ENCODE measurements around the gene EGR2. TPM values are rescaled to one million over a fixed set of nuclear protein-coding genes. Genes with fewer than 3 reads are reported as not detected.

The EGR2 gene
- total RNA-seq, 1 experiment from 2014 or later, result 2.6 TPM

GRCh38 chr10:62795100-62795499 is 21.1 kb downstream of the EGR2 start:
- DNase-seq, result no peak
- Histone ChIP-seq H4K8ac (replicated peaks; ENCODE audit: insufficient read length, low read depth, low read length) (no peak overlapping the region), H3K79me1 (ENCODE audit: insufficient read depth, low read depth, low read length, poor library complexity, severe bottlenecking) (no peaks in the 10 kb centered on the region), H2BK12ac (ENCODE audit: insufficient read length, low read depth, low read length) (no peak overlapping the region), H3K56ac (ENCODE audit: insufficient read length, low read depth, low read length) (no peak overlapping the region), H3K4me1 (ENCODE audit: insufficient read depth, low read length) (no peaks in the 10 kb centered on the region; the same call in 1 of the 2 replicates), H3K27me3 (ENCODE audit: insufficient read depth, low read length) (no peaks in the 10 kb centered on the region), H3K18ac (ENCODE audit: insufficient read length, low read depth, low read length) (no peak overlapping the region), H3K23ac (ENCODE audit: insufficient read length, low read depth, low read length) (no peak overlapping the region), H2BK20ac (ENCODE audit: low read depth, low read length, poor library complexity, severe bottlenecking) (no peak overlapping the region), H3K79me2 (ENCODE audit: insufficient read depth, low read length) (no peaks in the 10 kb centered on the region), H2BK5ac (ENCODE audit: insufficient read length, low read length) (no peak overlapping the region), H2AFZ (ENCODE audit: low read length) (no peak overlapping the region), H3K23me2 (ENCODE audit: insufficient read length, low read depth, low read length, poor library complexity, severe bottlenecking) (no peaks in the 10 kb centered on the region), H3K9ac (ENCODE audit: extremely low read depth, insufficient read length, low read length) (no peak overlapping the region), H3K9me3 (ENCODE audit: control insufficient read depth, low read depth, low read length) (no peaks in the 10 kb centered on the region), H3K27ac (ENCODE audit: insufficient read length, low read depth, low read length) (no peak overlapping the region), H3K14ac (ENCODE audit: insufficient read depth, low read length) (no peak overlapping the region), H4K5ac (ENCODE audit: insufficient read length, low read depth, low read length) (no peak overlapping the region), H3K4me2 (ENCODE audit: insufficient read depth, insufficient read length, low read length) (no peak overlapping the region), H2BK120ac (ENCODE audit: low read depth, low read length, poor library complexity, severe bottlenecking) (no peak overlapping the region), H4K20me1 (ENCODE audit: control insufficient read depth, insufficient read depth, insufficient read length) (no peaks in the 10 kb centered on the region), H4K91ac (ENCODE audit: insufficient read length, low read depth, low read length) (no peak overlapping the region), H3K4ac (ENCODE audit: low read depth, low read length) (no peak overlapping the region), H3T11ph (ENCODE audit: low read length) (no peak overlapping the region), H2AK5ac (ENCODE audit: insufficient read length, low read length) (no peak overlapping the region), H2BK15ac (ENCODE audit: low read depth, low read length) (no peak overlapping the region)
- no peak for TF ChIP-seq CTCF (conservative IDR thresholded peaks at IDR 0.05)
- H3K27ac Mint-ChIP-seq, result no peak overlapping the region
- H3K27me3 Mint-ChIP-seq (ENCODE audit: low read depth), result no peaks in the 10 kb centered on the region; the same call in 1 of the 2 replicates
- H3K36me3 Mint-ChIP-seq (ENCODE audit: insufficient read depth in 1 of 3, low read depth in 3 of 3), result no peaks in the 10 kb centered on the region
- no peak overlapping the region for H3K4me3 Mint-ChIP-seq
- peaks cover 6 to 7% of the 10 kb centered on the region in 2 experiments; a peak in 3 of 4 replicates for H3K4me1 Mint-ChIP-seq
- H3K9me3 Mint-ChIP-seq, result no peaks in the 10 kb centered on the region

Data from H9 (cell line).